Measurements from ENCODE around the gene SPOCK1. TPM values are rescaled to one million over a fixed set of nuclear protein-coding genes. Genes with fewer than 3 reads are reported as not detected.

SPOCK1 gene
- total and polyA plus RNA-seq, 4 experiments from 2014 or later: not detected

- no peaks in the 10 kb centered on the region for H3K27me3 ChIP-seq (ENCODE audit: insufficient read depth, low read length)
- intact Hi-C loops (cut with micrococcal nuclease): no loop called here
- H3K36me3 ChIP-seq (ENCODE audit: insufficient read depth, low read length): no peaks in the 10 kb centered on the region
- no peak for DNase-seq
- Mint-ChIP-seq H3K4me1 (no peaks in the 10 kb centered on the region), H3K9me3 (no peaks in the 10 kb centered on the region), H3K27ac (no peak overlapping the region), H3K36me3 (no peaks in the 10 kb centered on the region), H3K4me3 (no peak overlapping the region), H3K27me3 (peaks cover 0 to 1% of the 10 kb centered on the region in 2 donors)
- CTCF ChIA-PET (ENCODE audit: partially characterized antibody): no interaction called here
- POLR2A ChIA-PET (ENCODE audit: partially characterized antibody): no interaction called here
- no peak overlapping the region for H3K4me3 ChIP-seq (ENCODE audit: low read length in 2 of 2)
- H3K9me3 ChIP-seq (ENCODE audit: control insufficient read depth in 1 of 2, low read length in 2 of 2): no peaks in the 10 kb centered on the region
- no peak overlapping the region for H3K27ac ChIP-seq (ENCODE audit: low read depth, low read length)
- no peaks in the 10 kb centered on the region for H3K4me1 ChIP-seq (ENCODE audit: insufficient read depth, low read length)
Measured at GRCh38 chr5:137217599-137218200, 281.4 kb downstream of the SPOCK1 start.

- Mint-ChIP-seq H3K27ac (no peak overlapping the region), H3K4me3 (no peak overlapping the region), H3K27me3 (peaks cover 0 to 1% of the 10 kb centered on the region in 2 donors), H3K36me3 (no peaks in the 10 kb centered on the region), H3K9me3 (no peaks in the 10 kb centered on the region), H3K4me1 (no peaks in the 10 kb centered on the region)
- Histone ChIP-seq H3K9me3 (ENCODE audit: control insufficient read depth in 1 of 2, low read length in 2 of 2) (no peaks in the 10 kb centered on the region), H3K36me3 (ENCODE audit: insufficient read depth, low read length) (no peaks in the 10 kb centered on the region), H3K4me1 (ENCODE audit: insufficient read depth, low read length) (no peaks in the 10 kb centered on the region), H3K27ac (ENCODE audit: low read depth, low read length) (no peak overlapping the region), H3K27me3 (ENCODE audit: insufficient read depth, low read length) (no peaks in the 10 kb centered on the region), H3K4me3 (ENCODE audit: low read length in 2 of 2) (no peak overlapping the region)
- intact Hi-C loops (cut with micrococcal nuclease): no loop called here
- POLR2A ChIA-PET (ENCODE audit: partially characterized antibody): interaction anchor here (0.5 kb wide), 1 partner anchor 78 kb away, joined by 3 read pairs; no protein-coding TSS in a partner anchor
- DNase-seq: no peak
- CTCF ChIA-PET (ENCODE audit: partially characterized antibody): no interaction called here
Measured at GRCh38 chr5:137216976-137217598, 282.0 kb downstream of the SPOCK1 start.

GRCh38 chr5:137215780-137216179 lies 283.3 kb downstream of the SPOCK1 start:
- no peak for DNase-seq
- Mint-ChIP-seq H3K4me3 (no peak overlapping the region), H3K36me3 (no peaks in the 10 kb centered on the region), H3K27me3 (no peaks in the 10 kb centered on the region), H3K9me3 (no peaks in the 10 kb centered on the region), H3K4me1 (no peaks in the 10 kb centered on the region), H3K27ac (peak overlapping the region in 1 of 7 donors; percentile 11)
- Histone ChIP-seq H3K9me3 (ENCODE audit: control insufficient read depth in 1 of 2, low read length in 2 of 2) (no peaks in the 10 kb centered on the region), H3K27ac (ENCODE audit: low read depth, low read length) (no peak overlapping the region), H3K4me3 (ENCODE audit: low read length in 2 of 2) (no peak overlapping the region), H3K4me1 (ENCODE audit: insufficient read depth, low read length) (no peaks in the 10 kb centered on the region), H3K36me3 (ENCODE audit: insufficient read depth, low read length) (no peaks in the 10 kb centered on the region), H3K27me3 (ENCODE audit: insufficient read depth, low read length) (no peaks in the 10 kb centered on the region)
- ChIA-PET POLR2A (ENCODE audit: partially characterized antibody) (no interaction called here), CTCF (ENCODE audit: partially characterized antibody) (no interaction called here)
- intact Hi-C loops (cut with micrococcal nuclease): no loop called here

- Mint-ChIP-seq H3K36me3 (no peaks in the 10 kb centered on the region), H3K27ac (no peak overlapping the region), H3K9me3 (no peaks in the 10 kb centered on the region), H3K27me3 (no peaks in the 10 kb centered on the region), H3K4me1 (no peaks in the 10 kb centered on the region), H3K4me3 (no peak overlapping the region)
- POLR2A ChIA-PET (ENCODE audit: partially characterized antibody): no interaction called here
- H3K4me3 ChIP-seq (ENCODE audit: low read length in 2 of 2): no peak overlapping the region
- intact Hi-C loops (cut with micrococcal nuclease): no loop called here
- no peaks in the 10 kb centered on the region for H3K36me3 ChIP-seq (ENCODE audit: insufficient read depth, low read length)
- H3K4me1 ChIP-seq (ENCODE audit: insufficient read depth, low read length): no peaks in the 10 kb centered on the region
- H3K9me3 ChIP-seq (ENCODE audit: control insufficient read depth in 1 of 2, low read length in 2 of 2): no peaks in the 10 kb centered on the region
- no peaks in the 10 kb centered on the region for H3K27me3 ChIP-seq (ENCODE audit: insufficient read depth, low read length)
- no peak overlapping the region for H3K27ac ChIP-seq (ENCODE audit: low read depth, low read length)
- no peak for DNase-seq
- CTCF ChIA-PET (ENCODE audit: partially characterized antibody): no interaction called here
Measured at GRCh38 chr5:137215261-137215660, 283.9 kb downstream of the SPOCK1 start.

- H3K27ac ChIP-seq (ENCODE audit: low read depth, low read length): no peak overlapping the region
- ChIA-PET POLR2A (ENCODE audit: partially characterized antibody) (no interaction called here), CTCF (ENCODE audit: partially characterized antibody) (no interaction called here)
- Mint-ChIP-seq H3K27me3 (no peaks in the 10 kb centered on the region), H3K4me3 (no peak overlapping the region), H3K27ac (no peak overlapping the region), H3K9me3 (no peaks in the 10 kb centered on the region), H3K4me1 (no peaks in the 10 kb centered on the region), H3K36me3 (no peaks in the 10 kb centered on the region)
- no peaks in the 10 kb centered on the region for H3K36me3 ChIP-seq (ENCODE audit: insufficient read depth, low read length)
- H3K27me3 ChIP-seq (ENCODE audit: insufficient read depth, low read length): no peaks in the 10 kb centered on the region
- intact Hi-C loops (cut with micrococcal nuclease): no loop called here
- no peak overlapping the region for H3K4me3 ChIP-seq (ENCODE audit: low read length in 2 of 2)
- no peaks in the 10 kb centered on the region for H3K4me1 ChIP-seq (ENCODE audit: insufficient read depth, low read length)
- DNase-seq: no peak
- H3K9me3 ChIP-seq (ENCODE audit: control insufficient read depth in 1 of 2, low read length in 2 of 2): no peaks in the 10 kb centered on the region
Measured at GRCh38 chr5:137214446-137215189, 284.5 kb downstream of the SPOCK1 start.

- no peaks in the 10 kb centered on the region for H3K36me3 ChIP-seq (ENCODE audit: insufficient read depth, low read length)
- DNase-seq: no peak
- H3K4me3 Mint-ChIP-seq: no peak overlapping the region
- no peaks in the 10 kb centered on the region for H3K4me1 ChIP-seq (ENCODE audit: insufficient read depth, low read length)
- intact Hi-C loops (cut with micrococcal nuclease): no loop called here
- H3K4me3 ChIP-seq (ENCODE audit: low read length in 2 of 2): no peak overlapping the region
- no peaks in the 10 kb centered on the region for H3K9me3 ChIP-seq (ENCODE audit: control insufficient read depth in 1 of 2, low read length in 2 of 2)
- H3K9me3 Mint-ChIP-seq: peaks cover 0 to 4% (median 0%) of the 10 kb centered on the region in 8 donors
- no peak overlapping the region for H3K27ac ChIP-seq (ENCODE audit: low read depth, low read length)
- H3K27ac Mint-ChIP-seq: no peak overlapping the region
- H3K4me1 Mint-ChIP-seq: no peaks in the 10 kb centered on the region
- no peaks in the 10 kb centered on the region for H3K27me3 Mint-ChIP-seq
- H3K27me3 ChIP-seq (ENCODE audit: insufficient read depth, low read length): no peaks in the 10 kb centered on the region
- POLR2A ChIA-PET (ENCODE audit: partially characterized antibody): no interaction called here
- no peaks in the 10 kb centered on the region for H3K36me3 Mint-ChIP-seq
- CTCF ChIA-PET (ENCODE audit: partially characterized antibody): no interaction called here
Measured at GRCh38 chr5:137212471-137212870, 286.7 kb downstream of the SPOCK1 start.

- POLR2A ChIA-PET (ENCODE audit: partially characterized antibody): no interaction called here
- intact Hi-C loops (cut with micrococcal nuclease): no loop called here
- no peak overlapping the region for H3K27ac Mint-ChIP-seq
- no peaks in the 10 kb centered on the region for H3K4me1 Mint-ChIP-seq
- no peaks in the 10 kb centered on the region for H3K4me1 ChIP-seq (ENCODE audit: insufficient read depth, low read length)
- H3K27me3 Mint-ChIP-seq: peaks cover 1 to 6% of the 10 kb centered on the region in 2 donors
- no peak for DNase-seq
- H3K4me3 ChIP-seq (ENCODE audit: low read length in 2 of 2): no peak overlapping the region
- no peak overlapping the region for H3K4me3 Mint-ChIP-seq
- no peaks in the 10 kb centered on the region for H3K27me3 ChIP-seq (ENCODE audit: insufficient read depth, low read length)
- no peaks in the 10 kb centered on the region for H3K36me3 ChIP-seq (ENCODE audit: insufficient read depth, low read length)
- H3K9me3 Mint-ChIP-seq: peaks cover 0 to 4% (median 0%) of the 10 kb centered on the region in 8 donors
- H3K27ac ChIP-seq (ENCODE audit: low read depth, low read length): no peak overlapping the region
- CTCF ChIA-PET (ENCODE audit: partially characterized antibody): no interaction called here
- H3K9me3 ChIP-seq (ENCODE audit: control insufficient read depth in 1 of 2, low read length in 2 of 2): no peaks in the 10 kb centered on the region
- no peaks in the 10 kb centered on the region for H3K36me3 Mint-ChIP-seq
Measured at GRCh38 chr5:137209232-137209809, 289.8 kb downstream of the SPOCK1 start.
